ENCODE measurements around the gene LCN2. TPM values are rescaled to one million over a fixed set of nuclear protein-coding genes. Genes with fewer than 3 reads are reported as not detected.

Gene LCN2
- total and polyA plus RNA-seq, 10 of the 15 experiments (the other 5 are each of a cell fraction or from before 2014, with no cell fraction given): not detected

GRCh38 chr9:128180447-128180846 is 31.2 kb downstream of the LCN2 start (continued):
- no peak for TF ChIP-seq PRDM15 (CRISPR knock-in tag; IDR thresholded peaks at IDR 0.05)
- TF ChIP-seq ZNF384 (IDR thresholded peaks at IDR 0.05; ENCODE audit: borderline replicate concordance, low read depth, low read length): no peak
- TF ChIP-seq JUND (IDR thresholded peaks at IDR 0.05; ENCODE audit: low read depth, low read length): no peak
- TF ChIP-seq NR2C2 (IDR thresholded peaks at IDR 0.05; ENCODE audit: borderline replicate concordance, control insufficient read depth, insufficient read length, low read depth): no peak
- no peak for TF ChIP-seq SPI1 (IDR thresholded peaks at IDR 0.05; ENCODE audit: borderline replicate concordance, insufficient read depth, low read depth, low read length)
- no peak for TF ChIP-seq USF1 (IDR thresholded peaks at IDR 0.05; ENCODE audit: borderline replicate concordance, extremely low read length, insufficient read depth, low read depth, low read length)
- TF ChIP-seq FOXK2 (IDR thresholded peaks at IDR 0.05): no peak
- no peak for TF ChIP-seq SREBF2 (IDR thresholded peaks at IDR 0.05; ENCODE audit: low read length)
- no peak for TF ChIP-seq IRF5 (IDR thresholded peaks at IDR 0.05; ENCODE audit: borderline replicate concordance)
- no peak for TF ChIP-seq ATF3 (IDR thresholded peaks at IDR 0.05; ENCODE audit: borderline replicate concordance, extremely low read depth, low read depth, low read length)
- TF ChIP-seq HDAC2 (IDR thresholded peaks at IDR 0.05): no peak

All from GM12878 (cell line).